GM18505 (cell line): ENCODE measurements around the gene NRP1.
A peak's percentile ranks its signal among the peaks of the same experiment; 100 is the strongest.

Experiments
- ATAC-seq: cut with Tn5 transposase; IDR thresholded peaks from one replicate; pipeline ENCODE4 v1.9.1; 2021; ENCODE audit not compliant: unreplicated experiment
- POLR2A ChIP-seq: IDR thresholded peaks from 4 replicates; pipeline ENCODE4 v1.6.1; 2011; ENCODE audit warnings: borderline replicate concordance; ENCODE audit not compliant: insufficient read depth, insufficient read length; ENCODE audit errors: extremely low read depth

Gene NRP1

GRCh38 chr10:33193701-33194521 is 140.6 kb downstream of the NRP1 start:
- ATAC-seq: no peak

GRCh38 chr10:33193057-33193700 is 141.3 kb downstream of the NRP1 start:
- TF ChIP-seq POLR2A: no peak
- peak; percentile 87 for ATAC-seq

More at GRCh38 chr10:33193701-33194521, 140.6 kb downstream of the NRP1 start:
- TF ChIP-seq POLR2A: no peak

GRCh38 chr10:33192190-33192589 is 142.3 kb downstream of the NRP1 start:
- no peak for ATAC-seq
- TF ChIP-seq POLR2A: no peak

GRCh38 chr10:33190406-33190805 is 144.1 kb downstream of the NRP1 start:
- TF ChIP-seq POLR2A: no peak
- no peak for ATAC-seq

- no peak for ATAC-seq
- no peak for TF ChIP-seq POLR2A
These were observed 144.7 kb downstream of the NRP1 start for GRCh38 chr10:33189808-33190207.

- ATAC-seq: no peak
These were observed 145.1 kb downstream of the NRP1 start for GRCh38 chr10:33189363-33189762.

GRCh38 chr10:33187427-33187999 is 147.0 kb downstream of the NRP1 start:
- TF ChIP-seq POLR2A: no peak
- ATAC-seq: no peak

More at GRCh38 chr10:33189363-33189762, 145.1 kb downstream of the NRP1 start:
- TF ChIP-seq POLR2A: no peak

GRCh38 chr10:33186150-33186549 is 148.3 kb downstream of the NRP1 start:
- no peak for ATAC-seq
- no peak for TF ChIP-seq POLR2A

GRCh38 chr10:33183655-33184054 is 150.8 kb downstream of the NRP1 start:
- no peak for ATAC-seq

GRCh38 chr10:33180921-33181320 is 153.5 kb downstream of the NRP1 start:
- no peak for TF ChIP-seq POLR2A
- no peak for ATAC-seq

More at GRCh38 chr10:33183655-33184054, 150.8 kb downstream of the NRP1 start:
- no peak for TF ChIP-seq POLR2A

GRCh38 chr10:33180390-33180789 is 154.1 kb downstream of the NRP1 start:
- TF ChIP-seq POLR2A: no peak
- ATAC-seq: no peak

GRCh38 chr10:33179067-33179466 is 155.4 kb downstream of the NRP1 start:
- no peak for ATAC-seq
- TF ChIP-seq POLR2A: no peak

- ATAC-seq: no peak
- no peak for TF ChIP-seq POLR2A
These were observed 156.3 kb downstream of the NRP1 start for GRCh38 chr10:33178026-33178755.
